GDM1 (cell line): Measurements from ENCODE around the gene GSE1.

Source experiments
- DNase-seq: peaks from one replicate; lab custom pipeline; 2025; lab: John Stamatoyannopoulos, UW

GSE1 gene

DNA sequence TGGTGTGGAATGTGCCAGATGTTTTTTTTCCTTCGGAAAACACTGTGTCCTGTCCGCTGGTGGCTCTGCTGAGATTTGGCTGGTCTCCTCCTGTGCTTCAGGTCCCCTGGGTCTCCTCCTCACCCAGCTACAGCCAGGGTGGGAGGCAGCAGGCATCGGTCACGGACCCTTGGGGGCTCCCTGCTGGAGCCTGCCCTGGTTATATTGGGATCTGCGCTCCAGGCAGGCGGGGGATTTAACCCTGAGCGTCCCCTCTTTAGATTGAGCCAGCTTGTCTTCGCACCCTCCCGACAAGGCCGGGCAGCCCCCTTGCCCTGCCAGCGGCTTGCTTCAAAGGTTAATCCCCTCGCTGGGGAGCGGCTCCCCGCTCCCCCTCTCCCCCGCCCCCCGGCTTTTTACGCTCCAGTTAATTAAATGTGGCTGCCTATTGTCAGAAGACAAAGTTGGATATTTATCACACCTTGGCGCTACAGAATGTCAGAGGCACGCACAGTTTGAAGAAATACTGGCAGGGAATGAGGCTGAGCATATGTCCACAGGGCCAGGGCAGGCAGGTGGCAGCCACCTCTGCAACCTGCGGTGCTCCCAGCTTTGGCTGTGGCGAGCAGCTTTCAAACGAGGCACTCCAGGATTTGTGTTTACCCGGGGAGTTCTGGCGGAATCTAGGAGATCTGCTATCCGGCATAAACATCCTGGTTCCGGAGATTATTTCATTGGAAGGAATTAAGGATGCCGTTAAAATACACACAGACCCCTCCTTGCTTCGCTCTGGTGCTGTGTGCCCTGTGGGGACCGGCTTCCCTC lies 38.2 kb upstream of the GSE1 start:
- no peak for DNase-seq

DNA sequence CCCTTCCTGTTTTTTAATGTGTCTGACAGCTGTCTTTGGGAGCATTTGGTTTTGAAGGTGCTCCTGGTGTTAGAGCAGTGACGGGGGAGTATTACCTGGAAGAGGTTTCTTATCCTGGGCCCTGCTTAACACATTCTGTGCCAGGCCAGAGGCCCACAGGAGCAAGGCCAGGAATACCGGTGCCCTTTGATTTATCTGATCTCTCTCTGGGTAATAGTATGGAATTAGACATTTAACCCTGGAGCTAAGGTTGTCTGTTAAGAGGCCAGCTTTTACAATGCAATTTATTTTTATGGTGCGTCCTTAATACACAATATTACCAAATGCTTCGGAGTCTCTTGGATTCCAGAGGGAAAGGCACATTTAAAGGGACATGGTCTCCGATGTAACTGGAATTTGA lies 37.2 kb upstream of the GSE1 start:
- DNase-seq = no peak

DNA sequence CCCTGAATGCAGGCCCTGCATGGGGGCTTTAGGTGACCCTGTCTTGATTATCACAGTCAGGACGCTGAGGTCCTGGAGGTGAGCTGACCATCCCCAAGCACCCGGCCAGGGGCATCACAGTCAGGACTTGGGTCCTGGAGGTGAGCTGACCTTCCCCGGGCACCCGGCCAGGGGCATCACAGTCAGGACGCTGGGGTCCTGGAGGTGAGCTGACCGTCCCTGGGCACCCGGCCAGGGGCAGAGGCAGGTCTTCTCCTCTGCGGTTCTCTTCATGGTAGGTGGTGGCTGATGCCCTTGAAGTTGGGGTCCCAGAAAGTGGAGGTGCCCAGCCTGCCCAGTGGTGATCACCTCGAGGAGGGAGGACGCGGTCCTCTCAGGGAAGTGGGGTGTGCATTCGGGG lies 36.2 kb upstream of the GSE1 start:
- no peak for DNase-seq

DNA sequence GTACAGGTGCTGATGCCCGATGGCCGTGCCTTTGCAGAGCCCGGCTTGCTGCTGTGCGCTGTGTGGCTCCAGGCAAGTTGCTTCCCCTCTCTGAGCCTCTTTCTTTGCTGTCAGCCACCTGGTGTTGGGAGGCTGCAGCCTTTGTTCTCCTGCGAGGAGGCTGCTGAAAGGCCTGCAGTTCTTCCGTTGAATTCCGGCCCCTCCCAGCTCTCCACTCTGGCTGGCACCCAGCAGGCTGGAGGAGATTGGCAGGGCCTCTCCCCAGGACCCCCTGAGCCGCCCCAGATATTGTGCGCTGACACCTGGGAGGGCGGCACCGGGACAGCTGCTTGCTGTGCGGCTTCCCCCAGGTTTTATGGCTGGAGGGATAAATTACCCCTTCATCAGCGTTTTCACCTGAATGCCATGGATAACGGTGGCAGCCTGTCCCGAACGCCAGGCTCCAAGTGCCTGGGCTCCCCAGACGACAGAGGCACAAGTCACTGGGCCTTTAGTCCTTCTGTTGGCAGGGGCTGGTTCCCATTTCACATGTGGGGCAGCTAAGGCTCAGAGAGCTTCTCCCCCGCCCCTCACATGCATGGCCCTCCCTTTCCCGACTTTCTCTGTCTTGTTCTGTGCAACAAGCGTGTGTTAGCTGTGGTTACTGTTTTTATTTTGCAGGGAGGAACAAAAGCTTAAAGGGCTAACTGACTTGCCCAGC lies 35.1 kb upstream of the GSE1 start:
- DNase-seq = no peak

DNA sequence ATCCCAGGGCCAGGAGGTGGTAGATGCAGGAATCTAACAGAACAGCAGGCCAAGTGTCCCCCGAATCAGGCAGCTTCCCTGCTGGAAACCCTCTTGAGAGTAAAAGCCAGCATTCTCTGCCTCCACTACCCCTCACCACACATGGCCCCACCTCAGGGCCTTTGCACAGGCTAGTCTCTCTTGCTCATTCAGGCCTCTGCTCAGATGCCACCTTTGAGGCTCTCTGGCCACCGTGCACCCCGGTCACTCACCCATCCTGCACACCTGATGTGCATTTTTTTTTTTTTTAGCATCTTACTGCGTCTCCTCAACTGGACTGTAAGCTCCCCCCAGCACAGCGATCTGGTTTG lies 34.5 kb upstream of the GSE1 start:
- DNase-seq = no peak

DNA sequence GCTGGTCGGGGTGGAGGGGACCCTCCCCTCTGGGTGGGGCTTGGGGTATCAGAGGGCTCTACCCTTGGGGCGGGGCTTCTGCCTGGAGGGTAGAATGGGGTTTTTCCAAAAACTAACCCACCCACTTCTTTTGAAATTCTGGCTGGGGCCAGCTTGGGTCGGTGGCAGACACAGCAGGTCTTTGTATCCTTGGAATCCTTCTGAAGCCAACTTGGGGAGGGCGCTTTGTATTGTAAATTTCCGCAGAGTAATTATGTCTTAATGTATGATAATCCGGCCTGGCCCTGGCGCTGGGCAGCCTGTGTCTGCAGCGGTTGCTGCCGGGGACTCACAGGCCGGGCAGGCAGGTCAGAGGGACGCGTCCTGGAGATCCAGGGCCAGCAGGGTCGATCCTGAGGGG lies 33.9 kb upstream of the GSE1 start:
- DNase-seq = no peak

- DNase-seq = no peak
Observed at GRCh38 chr16:85579923-85580580, 33.1 kb upstream of the GSE1 start.

DNA sequence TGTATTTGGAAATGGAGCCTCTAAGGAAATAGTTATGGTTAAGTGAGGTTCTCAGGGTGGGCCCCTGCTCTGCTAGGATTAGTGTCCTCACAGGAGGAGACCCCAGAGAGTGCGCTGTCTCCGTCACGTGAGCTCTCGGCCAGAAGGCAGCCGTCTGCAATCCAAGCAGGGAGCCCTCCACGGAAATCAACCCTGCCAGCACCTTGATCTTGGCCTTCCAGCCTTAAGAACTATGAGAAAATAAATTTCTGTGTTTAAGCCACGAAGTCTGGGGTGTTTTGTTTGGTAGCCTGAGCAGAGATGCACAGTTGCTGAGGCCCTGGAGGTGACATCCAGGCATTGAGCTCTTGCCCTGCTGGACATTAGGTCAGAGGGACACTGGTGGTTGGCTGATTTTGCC lies 32.4 kb upstream of the GSE1 start:
- no peak for DNase-seq

DNA sequence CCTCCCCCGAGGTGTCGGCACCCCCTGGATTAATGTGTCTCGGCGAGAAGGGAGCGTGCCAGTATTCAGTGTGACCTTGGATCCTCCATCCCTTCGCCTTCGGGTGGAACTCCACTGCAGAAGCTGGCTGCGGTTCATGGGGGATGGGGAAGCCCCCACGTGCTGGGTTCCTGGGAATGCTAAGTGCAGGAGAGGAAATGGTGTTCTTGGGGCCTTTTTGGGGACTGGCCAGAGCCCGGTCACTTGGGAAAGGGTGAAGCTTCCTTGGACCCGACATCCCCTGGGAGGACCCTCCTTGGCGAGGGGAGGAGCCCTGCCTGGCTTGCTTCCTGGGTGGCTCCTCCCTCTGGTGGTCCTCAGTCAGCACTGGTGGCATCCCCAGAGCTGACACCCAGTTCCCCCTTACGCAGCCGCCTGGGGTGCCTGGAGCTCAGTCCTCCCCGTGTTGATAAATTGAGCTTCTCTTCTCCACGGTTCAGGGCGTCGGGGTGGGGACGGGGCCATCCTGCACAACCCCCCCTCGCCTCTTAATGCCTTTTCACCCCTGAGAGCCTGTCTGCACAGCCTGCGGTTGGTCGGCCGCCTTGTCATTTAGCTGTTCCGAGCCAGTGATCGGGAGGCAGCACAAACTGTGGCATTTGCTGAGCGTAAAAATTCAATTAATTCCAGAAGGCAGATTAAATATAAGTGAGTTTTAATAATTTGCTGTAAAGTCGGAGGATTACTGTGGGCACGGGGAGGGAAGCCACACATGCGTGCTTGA lies 30.7 kb upstream of the GSE1 start:
- no peak for DNase-seq

DNA sequence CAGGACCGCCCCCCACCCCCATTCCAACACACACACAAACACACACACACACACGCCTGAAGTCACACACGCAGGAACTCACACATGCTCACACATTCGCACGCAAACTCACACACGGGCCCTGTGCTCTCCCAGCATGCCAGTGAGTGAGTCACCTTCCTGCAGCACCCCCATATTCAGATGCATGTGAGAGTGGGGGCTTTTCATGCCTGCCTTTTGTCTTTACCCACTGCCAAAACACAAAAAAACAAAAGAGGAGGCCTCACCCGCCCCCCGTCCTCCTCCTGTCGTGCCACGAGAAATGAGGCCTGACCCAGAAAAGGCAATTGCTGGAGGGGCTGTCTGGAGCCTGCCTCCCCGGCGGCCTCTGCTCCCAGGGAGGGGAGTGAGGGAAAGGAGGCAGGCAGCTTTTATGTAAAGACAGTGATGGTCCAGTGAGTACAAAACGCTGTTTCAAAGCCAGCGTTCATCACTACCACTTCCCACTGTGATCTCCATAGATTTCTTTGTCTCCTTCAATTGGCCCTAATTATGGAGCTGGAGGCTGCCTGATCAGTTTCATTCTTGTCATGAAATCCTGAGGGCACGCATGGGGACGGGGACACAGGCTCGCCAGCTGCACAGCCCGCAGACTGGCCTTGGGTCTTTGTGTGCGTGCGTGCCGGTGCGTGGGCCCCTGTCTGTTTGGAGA lies 29.5 kb upstream of the GSE1 start:
- no peak for DNase-seq

DNA sequence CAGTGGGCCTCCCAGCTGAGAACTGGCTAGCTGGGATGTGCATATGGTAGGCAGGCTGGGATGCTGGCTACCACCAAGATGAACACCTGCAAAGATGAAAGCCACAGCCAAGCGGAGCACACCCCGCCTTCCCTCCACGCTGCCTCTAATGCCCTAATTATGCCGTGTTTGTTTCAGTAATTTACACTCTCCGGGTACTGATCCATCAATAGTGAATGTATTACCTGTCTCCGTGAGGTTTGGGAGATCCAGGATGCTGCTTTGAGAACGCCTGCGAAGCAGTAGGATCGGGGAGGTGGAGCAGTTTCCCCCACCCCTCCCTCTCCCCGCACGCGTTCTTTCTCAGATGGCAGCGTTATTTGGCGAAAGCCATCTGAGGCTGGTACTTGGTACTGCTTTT lies 28.9 kb upstream of the GSE1 start:
- DNase-seq = no peak

- no peak for DNase-seq
Observed at GRCh38 chr16:85584819-85585282, 28.3 kb upstream of the GSE1 start.

DNA sequence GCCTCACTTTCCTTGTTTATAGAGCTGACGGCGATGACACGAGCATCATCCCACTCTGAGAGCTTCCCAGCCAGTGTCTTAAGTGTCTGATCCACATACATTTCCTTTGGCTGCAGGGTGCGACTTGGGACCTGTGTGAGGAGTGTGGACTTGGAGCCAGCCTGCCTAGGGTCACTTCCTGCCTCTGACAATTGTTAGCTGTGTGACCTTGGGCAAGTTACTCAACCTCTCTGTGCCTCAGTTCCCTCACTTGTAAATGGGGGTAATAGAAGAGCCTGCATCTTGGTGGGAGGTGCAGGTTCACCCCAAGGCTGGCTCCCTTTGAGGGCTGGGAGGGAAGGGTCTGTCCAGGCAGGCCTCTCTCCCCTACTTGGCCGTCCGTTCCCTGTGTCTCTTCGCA lies 27.4 kb upstream of the GSE1 start:
- DNase-seq = no peak

DNA sequence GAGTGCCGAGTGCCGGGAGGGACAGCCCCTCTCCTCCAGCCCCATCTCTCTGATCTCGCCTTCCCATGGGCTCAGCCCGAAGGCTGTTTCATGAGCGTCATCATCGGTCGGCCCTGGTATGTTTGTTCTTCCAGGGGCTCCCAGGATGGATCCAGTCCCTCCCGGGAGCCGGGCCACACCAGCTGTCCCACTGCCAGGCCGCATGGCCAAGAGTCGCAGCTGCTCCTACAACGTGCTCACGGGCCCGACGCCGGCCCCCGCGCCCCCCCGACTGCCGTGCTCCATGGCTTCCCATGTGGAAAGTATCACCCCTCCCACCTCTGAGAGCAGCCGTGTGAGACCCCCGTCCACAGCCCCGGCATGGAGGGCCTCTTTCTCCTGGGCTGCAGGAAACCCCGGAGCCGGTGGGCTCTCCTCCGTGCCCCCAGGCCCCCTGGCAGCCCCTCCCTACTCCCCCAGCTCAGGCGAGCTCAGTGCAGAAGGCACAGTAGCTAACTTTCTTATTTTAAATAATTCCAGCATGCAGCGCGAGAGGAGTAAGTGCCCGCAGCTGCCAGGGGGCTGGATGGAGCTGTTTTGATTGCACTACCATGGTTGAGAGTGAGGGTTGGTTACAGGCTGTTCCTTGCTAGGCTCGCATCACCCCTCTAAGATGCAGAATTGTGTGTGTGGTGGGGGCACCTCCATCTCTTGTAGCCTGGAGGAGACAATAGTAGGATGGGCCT lies 26.6 kb upstream of the GSE1 start:
- DNase-seq = no peak

DNA sequence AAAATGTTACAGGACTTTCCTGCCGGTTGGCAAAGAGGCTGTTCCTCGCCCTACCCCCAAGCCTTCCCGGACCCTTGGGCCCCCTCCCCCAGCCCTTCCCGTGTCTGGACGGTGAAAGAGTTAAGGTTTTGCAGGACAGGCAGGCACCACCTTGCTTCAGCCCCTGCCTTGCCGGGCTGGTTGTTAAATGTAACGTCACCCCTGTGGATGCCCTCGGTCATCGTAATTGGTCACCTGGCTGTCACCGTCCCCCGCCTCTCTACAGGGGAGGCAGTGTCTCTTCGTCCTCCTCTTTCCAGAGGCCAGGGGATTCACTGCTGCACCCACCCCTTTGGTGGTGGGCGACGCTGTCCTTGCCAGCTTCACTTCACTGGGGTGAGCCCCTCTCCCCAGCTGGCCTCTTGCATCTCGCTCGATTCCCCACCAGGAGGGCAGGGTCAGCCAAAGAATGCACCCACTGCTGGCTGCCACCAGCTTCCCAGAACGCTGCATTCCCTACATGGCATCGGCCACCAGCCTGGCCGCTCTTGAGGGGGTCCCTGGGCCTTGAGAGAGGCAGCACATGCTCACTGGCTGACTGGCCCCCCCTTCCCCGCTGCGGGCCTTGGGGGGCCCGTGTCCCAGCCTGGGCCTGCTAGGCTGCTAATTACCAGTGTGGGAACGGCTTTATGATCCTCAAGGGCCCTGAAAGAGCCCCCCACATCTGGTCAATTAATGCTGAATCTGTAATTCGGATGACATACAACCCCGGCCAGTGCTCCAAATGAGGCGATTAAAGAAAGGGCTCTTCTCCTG lies 25.2 kb upstream of the GSE1 start:
- DNase-seq = no peak

DNA sequence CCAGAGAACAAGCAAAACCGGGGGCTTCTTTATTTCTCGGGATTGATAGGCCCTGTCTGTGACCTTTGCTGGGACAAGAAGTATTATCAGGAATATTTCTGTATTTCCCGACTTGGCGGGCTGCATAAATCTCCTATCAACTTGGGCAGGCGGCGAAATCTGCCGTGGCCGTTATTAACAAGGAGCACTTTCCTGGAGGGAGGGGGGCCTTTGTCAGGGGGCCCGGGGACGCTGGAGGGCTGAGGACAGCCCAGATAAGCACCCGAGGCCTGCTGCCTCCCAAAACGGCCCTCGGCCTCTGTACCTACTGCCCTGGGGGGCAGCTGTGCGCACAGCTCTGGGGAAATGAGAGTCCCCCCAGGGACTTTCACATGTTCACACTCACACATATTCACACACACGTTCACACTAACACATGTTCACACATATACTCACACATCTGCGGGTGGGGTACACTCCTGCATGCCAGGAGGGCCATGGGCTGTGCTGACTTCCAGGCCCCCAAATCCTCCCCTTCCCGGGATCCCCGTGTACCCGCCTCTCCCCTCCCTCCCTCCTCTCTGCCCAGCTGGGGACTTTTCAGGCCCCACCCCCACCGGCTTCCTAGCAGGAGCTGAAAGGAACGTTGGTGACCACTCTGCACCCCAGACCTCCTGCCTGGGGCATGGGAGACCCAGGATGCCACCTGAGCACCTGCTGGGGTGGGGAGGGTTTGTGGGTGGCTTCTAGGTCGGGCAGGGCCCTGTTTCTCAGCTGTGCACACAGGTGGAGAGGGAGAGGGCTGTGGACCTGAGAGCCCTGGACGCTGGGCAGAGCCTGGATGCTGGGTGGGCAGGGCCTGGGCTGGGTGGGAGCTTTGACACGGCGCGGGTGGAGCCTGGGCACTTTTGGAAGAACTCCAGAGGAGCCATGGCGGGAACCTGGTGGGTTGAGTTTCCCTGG lies 24.3 kb upstream of the GSE1 start:
- no peak for DNase-seq

GRCh38 chr16:85589688-85590505 lies 23.2 kb upstream of the GSE1 start:
- DNase-seq = no peak

GRCh38 chr16:85590506-85590832 lies 22.7 kb upstream of the GSE1 start:
- no peak for DNase-seq
